ENCODE data around the gene SLC27A1. TPM values are rescaled to one million over a fixed set of nuclear protein-coding genes. Genes with fewer than 3 reads are reported as not detected.

SLC27A1 gene
- total and polyA plus RNA-seq, 2 experiments from 2014 or later = 8.6 to 8.7 TPM

DNA sequence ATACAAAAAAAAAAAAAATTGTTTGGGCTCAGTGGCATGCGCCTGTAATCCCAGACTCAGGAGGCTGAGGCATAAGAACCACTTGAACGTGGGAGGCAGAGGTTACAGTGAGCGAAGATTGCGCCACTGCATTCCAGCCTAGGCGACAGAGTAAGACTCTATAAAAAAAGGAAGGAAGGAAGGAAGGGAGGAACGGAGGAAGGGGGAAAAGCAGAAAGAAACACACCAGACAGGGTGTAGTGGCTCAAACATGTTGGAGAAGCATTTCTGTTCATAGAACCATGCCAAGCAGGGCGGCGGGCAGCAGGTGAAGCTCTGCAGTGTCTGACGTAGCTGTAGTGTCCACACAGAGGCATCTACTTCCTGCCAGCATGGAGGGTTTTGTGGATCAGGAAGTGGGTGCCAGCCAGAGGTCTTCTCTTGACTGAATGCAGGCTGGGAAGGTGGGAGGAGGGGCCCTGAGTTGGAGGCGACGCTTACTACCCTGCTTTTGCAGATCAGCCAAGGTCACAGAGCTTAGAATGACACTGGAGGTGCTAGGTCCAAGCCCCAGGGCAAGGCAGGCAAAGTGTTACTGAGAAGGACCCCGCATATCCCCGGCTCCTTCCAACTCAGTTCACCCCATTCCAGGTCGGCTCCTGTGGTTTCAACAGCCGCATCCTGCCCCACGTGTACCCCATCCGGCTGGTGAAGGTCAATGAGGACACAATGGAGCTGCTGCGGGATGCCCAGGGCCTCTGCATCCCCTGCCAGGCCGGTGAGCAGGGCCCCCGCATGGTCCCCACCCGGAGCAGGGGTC lies 29.5 kb downstream of the SLC27A1 start:
- WGBS (ENCODE audit: low lambda C conversion rate, missing lambda C conversion rate) = 84% methylated on average over 20 of the region's 21 CpGs
- Histone ChIP-seq H2AFZ (no peak overlapping the region), H3K27me3 (no peaks in the 10 kb centered on the region), H3K9me2 (replicated peaks; ENCODE audit: insufficient read depth) (no peaks in the 10 kb centered on the region), H3K79me2 (peaks cover 2% of the 10 kb centered on the region), H3K4me1 (ENCODE audit: insufficient read depth) (no peaks in the 10 kb centered on the region), H3K9me3 (ENCODE audit: low read depth) (no peaks in the 10 kb centered on the region), H4K20me1 (ENCODE audit: insufficient read depth, poor library complexity, severe bottlenecking) (no peaks in the 10 kb centered on the region), H3K4me2 (no peak overlapping the region), H3K36me3 (replicated peaks; ENCODE audit: insufficient read depth, low read depth) (no peaks in the 10 kb centered on the region), H3K4me3 (no peak overlapping the region), H3K27ac (peak overlapping the region; percentile 83)
- TF ChIP-seq EZH2phosphoT487 (IDR thresholded peaks at IDR 0.05; ENCODE audit: low read depth, severe bottlenecking, unreplicated experiment) (no peak), EZH2 (IDR thresholded peaks at IDR 0.05; ENCODE audit: borderline replicate concordance) (no peak)
- TF ChIP-seq, protein P1, sequence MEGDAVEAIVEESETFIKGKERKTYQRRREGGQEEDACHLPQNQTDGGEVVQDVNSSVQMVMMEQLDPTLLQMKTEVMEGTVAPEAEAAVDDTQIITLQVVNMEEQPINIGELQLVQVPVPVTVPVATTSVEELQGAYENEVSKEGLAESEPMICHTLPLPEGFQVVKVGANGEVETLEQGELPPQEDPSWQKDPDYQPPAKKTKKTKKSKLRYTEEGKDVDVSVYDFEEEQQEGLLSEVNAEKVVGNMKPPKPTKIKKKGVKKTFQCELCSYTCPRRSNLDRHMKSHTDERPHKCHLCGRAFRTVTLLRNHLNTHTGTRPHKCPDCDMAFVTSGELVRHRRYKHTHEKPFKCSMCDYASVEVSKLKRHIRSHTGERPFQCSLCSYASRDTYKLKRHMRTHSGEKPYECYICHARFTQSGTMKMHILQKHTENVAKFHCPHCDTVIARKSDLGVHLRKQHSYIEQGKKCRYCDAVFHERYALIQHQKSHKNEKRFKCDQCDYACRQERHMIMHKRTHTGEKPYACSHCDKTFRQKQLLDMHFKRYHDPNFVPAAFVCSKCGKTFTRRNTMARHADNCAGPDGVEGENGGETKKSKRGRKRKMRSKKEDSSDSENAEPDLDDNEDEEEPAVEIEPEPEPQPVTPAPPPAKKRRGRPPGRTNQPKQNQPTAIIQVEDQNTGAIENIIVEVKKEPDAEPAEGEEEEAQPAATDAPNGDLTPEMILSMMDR (IDR thresholded peaks at IDR 0.05; ENCODE audit: poor library complexity) = no peak
- no peak for DNase-seq (ENCODE audit: low spot score)

DNA sequence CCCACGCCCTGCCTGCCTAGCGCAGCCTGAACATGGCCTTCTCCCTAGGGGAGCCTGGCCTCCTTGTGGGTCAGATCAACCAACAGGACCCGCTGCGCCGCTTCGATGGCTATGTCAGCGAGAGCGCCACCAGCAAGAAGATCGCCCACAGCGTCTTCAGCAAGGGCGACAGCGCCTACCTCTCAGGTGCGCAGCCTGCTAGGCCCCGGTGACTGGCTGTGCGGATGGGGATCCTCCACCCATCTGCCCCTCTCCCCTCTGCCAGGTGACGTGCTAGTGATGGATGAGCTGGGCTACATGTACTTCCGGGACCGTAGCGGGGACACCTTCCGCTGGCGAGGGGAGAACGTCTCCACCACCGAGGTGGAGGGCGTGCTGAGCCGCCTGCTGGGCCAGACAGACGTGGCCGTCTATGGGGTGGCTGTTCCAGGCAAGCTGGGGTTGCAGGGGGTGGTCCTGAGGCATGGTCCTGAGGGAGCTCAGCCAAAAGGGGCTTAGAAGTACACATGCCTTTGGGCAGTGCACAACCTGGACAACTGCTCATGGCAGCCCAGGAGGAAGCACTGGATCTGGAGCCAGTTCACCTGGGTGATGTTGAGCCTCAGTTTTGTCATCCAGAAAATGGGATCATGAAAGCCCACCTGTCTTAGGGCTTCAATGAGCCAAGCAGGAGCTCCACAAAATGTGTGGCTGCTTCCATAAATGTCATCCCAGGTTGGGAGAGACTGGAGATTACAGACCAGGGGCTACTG lies 30.3 kb downstream of the SLC27A1 start:
- no peaks in the 10 kb centered on the region for H3K36me3 ChIP-seq (replicated peaks; ENCODE audit: insufficient read depth, low read depth)
- no peaks in the 10 kb centered on the region for H3K4me1 ChIP-seq (ENCODE audit: insufficient read depth)
- H3K27ac ChIP-seq = no peak overlapping the region
- no peak overlapping the region for H2AFZ ChIP-seq
- no peak overlapping the region for H3K4me3 ChIP-seq
- no peaks in the 10 kb centered on the region for H3K27me3 ChIP-seq
- no peak for DNase-seq (ENCODE audit: low spot score)
- H3K9me2 ChIP-seq (replicated peaks; ENCODE audit: insufficient read depth) = no peaks in the 10 kb centered on the region
- TF ChIP-seq EZH2phosphoT487 (IDR thresholded peaks at IDR 0.05; ENCODE audit: low read depth, severe bottlenecking, unreplicated experiment) = no peak
- TF ChIP-seq, protein P1 (IDR thresholded peaks at IDR 0.05; ENCODE audit: poor library complexity) = no peak
- no peak for TF ChIP-seq EZH2 (IDR thresholded peaks at IDR 0.05; ENCODE audit: borderline replicate concordance)
- H3K4me2 ChIP-seq = no peak overlapping the region
- peaks cover 2% of the 10 kb centered on the region for H3K79me2 ChIP-seq
- no peaks in the 10 kb centered on the region for H3K9me3 ChIP-seq (ENCODE audit: low read depth)
- WGBS (ENCODE audit: low lambda C conversion rate, missing lambda C conversion rate) = 98% methylated on average over 27 of the region's 27 CpGs
- no peaks in the 10 kb centered on the region for H4K20me1 ChIP-seq (ENCODE audit: insufficient read depth, poor library complexity, severe bottlenecking)

DNA sequence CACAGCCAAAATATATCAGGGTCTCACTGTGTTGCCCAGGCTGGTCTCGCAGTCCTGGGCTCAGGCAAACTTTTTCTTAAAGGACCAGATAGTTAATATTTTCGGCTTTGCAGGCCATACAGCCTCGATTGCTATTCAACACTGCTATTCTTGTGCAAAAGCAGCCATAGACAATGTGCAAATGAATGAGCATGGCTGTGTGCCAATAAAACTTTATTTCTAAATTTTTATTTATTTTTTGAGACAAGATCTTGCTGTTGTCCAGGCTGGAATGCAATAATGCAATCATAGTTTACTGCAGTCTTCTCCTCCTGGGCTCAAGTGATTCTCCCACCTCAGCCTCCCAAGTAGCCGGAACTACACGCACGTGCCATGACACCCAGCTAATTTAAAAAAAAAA lies 32.9 kb downstream of the SLC27A1 start:
- H3K4me3 ChIP-seq = no peak overlapping the region
- H2AFZ ChIP-seq = no peak overlapping the region
- peaks cover 7% of the 10 kb centered on the region for H3K79me2 ChIP-seq
- no peak for DNase-seq (ENCODE audit: low spot score)
- H3K9me3 ChIP-seq (ENCODE audit: low read depth) = no peaks in the 10 kb centered on the region
- no peak overlapping the region for H3K4me2 ChIP-seq
- H3K27me3 ChIP-seq = no peaks in the 10 kb centered on the region
- no peak for TF ChIP-seq EZH2 (IDR thresholded peaks at IDR 0.05; ENCODE audit: borderline replicate concordance)
- no peak for TF ChIP-seq EZH2phosphoT487 (IDR thresholded peaks at IDR 0.05; ENCODE audit: low read depth, severe bottlenecking, unreplicated experiment)
- TF ChIP-seq, protein P1 (IDR thresholded peaks at IDR 0.05; ENCODE audit: poor library complexity) = no peak
- H3K4me1 ChIP-seq (ENCODE audit: insufficient read depth) = peaks cover 2% of the 10 kb centered on the region
- 94% methylated on average over 6 of the region's 6 CpGs for WGBS (ENCODE audit: low lambda C conversion rate, missing lambda C conversion rate)
- H3K9me2 ChIP-seq (replicated peaks; ENCODE audit: insufficient read depth) = no peaks in the 10 kb centered on the region
- no peaks in the 10 kb centered on the region for H3K36me3 ChIP-seq (replicated peaks; ENCODE audit: insufficient read depth, low read depth)
- no peak overlapping the region for H3K27ac ChIP-seq
- H4K20me1 ChIP-seq (ENCODE audit: insufficient read depth, poor library complexity, severe bottlenecking) = no peaks in the 10 kb centered on the region
